Glutamatergic neuron (in vitro differentiated cells): ENCODE measurements around the gene LZIC. TPM values are rescaled to one million over a fixed set of nuclear protein-coding genes. Genes with fewer than 3 reads are reported as not detected.

ENCODE experiments used
- DNase-seq: peaks from one replicate; pipeline ENCODE4 v3.0.0; 2022
- H3K27ac Mint-ChIP-seq: one replicate; pipeline ENCODE4 v1.8.0; 2020; ENCODE audit warnings: mild to moderate bottlenecking, mixed read lengths, inconsistent platforms; ENCODE audit not compliant: unreplicated experiment
- H3K27me3 Mint-ChIP-seq: one replicate; pipeline ENCODE4 v1.8.0; 2020; ENCODE audit warnings: mild to moderate bottlenecking, moderate library complexity, mixed read lengths, inconsistent platforms; ENCODE audit not compliant: unreplicated experiment
- H3K36me3 Mint-ChIP-seq: one replicate; pipeline ENCODE4 v1.8.0; 2020; ENCODE audit warnings: mild to moderate bottlenecking, mixed read lengths, inconsistent platforms; ENCODE audit not compliant: unreplicated experiment
- H3K4me1 Mint-ChIP-seq: one replicate; pipeline ENCODE4 v1.8.0; 2020; ENCODE audit warnings: mild to moderate bottlenecking, low read depth, mixed read lengths, inconsistent platforms; ENCODE audit not compliant: unreplicated experiment
- H3K4me3 Mint-ChIP-seq: one replicate; pipeline ENCODE4 v1.8.0; 2020; ENCODE audit warnings: mild to moderate bottlenecking, mixed read lengths, inconsistent platforms; ENCODE audit not compliant: unreplicated experiment
- H3K9me3 Mint-ChIP-seq: one replicate; pipeline ENCODE4 v1.8.0; 2020; ENCODE audit warnings: mild to moderate bottlenecking, moderate library complexity, mixed read lengths, inconsistent platforms; ENCODE audit not compliant: unreplicated experiment
- total RNA-seq: library from RNA; stranded (reverse); fragmentation: NEBNext Ultra II Directional; extraction: Animal tissue kit (Norgen Biotek cat#: 25700); gene quantifications from one replicate; pipeline ENCODE4 v1.2.1, GENCODE V29; 2021; ENCODE audit not compliant: unreplicated experiment
- TF ChIP-seq, protein P1 (sequence below): fragments of 200-600 bp; sonication (generic); IDR thresholded peaks from one replicate; pipeline ENCODE4 v1.5.0; 2021; ENCODE audit not compliant: partially characterized antibody, unreplicated experiment

The LZIC gene
- total RNA-seq, 1 donor from 2014 or later: 34.3 TPM

DNA sequence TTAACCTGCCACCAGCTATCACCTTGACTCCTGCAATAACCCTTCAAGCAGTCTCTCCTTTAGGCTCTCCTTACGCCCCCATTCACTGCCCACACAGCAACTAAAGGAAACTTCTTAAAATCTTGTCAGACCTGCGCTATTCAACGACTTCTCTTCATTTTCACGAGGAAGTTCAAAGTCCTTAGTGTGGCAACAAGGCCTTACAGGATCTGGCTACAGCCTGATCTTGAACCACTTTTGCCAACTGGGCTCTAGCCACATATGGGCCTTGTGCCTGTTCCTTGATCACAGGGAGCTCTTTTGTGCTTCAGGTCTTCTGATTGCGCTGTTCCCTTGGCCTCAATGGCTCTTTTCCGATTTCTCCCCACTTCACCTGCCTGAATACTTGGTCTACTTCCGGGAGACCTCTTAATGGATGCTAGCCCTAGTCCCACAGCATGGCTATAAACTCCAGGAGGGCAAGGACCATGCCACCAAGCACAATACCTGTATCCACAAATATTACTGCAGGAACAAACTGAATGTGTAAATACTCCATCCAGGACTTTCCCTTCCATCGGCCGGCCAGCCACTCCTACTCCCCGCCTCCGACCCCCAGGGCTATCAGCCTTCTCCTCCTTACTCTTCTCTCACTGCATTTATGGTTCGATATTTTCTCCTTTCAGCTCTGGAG lies 30.8 kb downstream of the LZIC start:
- Mint-ChIP-seq H3K4me1 (peaks cover 12% of the 10 kb centered on the region), H3K9me3 (peaks cover 8% of the 10 kb centered on the region), H3K4me3 (peak overlapping the region; percentile 58), H3K27me3 (peaks cover 9% of the 10 kb centered on the region), H3K27ac (no peak overlapping the region), H3K36me3 (no peaks in the 10 kb centered on the region)
- TF ChIP-seq, protein P1, sequence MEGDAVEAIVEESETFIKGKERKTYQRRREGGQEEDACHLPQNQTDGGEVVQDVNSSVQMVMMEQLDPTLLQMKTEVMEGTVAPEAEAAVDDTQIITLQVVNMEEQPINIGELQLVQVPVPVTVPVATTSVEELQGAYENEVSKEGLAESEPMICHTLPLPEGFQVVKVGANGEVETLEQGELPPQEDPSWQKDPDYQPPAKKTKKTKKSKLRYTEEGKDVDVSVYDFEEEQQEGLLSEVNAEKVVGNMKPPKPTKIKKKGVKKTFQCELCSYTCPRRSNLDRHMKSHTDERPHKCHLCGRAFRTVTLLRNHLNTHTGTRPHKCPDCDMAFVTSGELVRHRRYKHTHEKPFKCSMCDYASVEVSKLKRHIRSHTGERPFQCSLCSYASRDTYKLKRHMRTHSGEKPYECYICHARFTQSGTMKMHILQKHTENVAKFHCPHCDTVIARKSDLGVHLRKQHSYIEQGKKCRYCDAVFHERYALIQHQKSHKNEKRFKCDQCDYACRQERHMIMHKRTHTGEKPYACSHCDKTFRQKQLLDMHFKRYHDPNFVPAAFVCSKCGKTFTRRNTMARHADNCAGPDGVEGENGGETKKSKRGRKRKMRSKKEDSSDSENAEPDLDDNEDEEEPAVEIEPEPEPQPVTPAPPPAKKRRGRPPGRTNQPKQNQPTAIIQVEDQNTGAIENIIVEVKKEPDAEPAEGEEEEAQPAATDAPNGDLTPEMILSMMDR: no peak
- DNase-seq: no peak

DNA sequence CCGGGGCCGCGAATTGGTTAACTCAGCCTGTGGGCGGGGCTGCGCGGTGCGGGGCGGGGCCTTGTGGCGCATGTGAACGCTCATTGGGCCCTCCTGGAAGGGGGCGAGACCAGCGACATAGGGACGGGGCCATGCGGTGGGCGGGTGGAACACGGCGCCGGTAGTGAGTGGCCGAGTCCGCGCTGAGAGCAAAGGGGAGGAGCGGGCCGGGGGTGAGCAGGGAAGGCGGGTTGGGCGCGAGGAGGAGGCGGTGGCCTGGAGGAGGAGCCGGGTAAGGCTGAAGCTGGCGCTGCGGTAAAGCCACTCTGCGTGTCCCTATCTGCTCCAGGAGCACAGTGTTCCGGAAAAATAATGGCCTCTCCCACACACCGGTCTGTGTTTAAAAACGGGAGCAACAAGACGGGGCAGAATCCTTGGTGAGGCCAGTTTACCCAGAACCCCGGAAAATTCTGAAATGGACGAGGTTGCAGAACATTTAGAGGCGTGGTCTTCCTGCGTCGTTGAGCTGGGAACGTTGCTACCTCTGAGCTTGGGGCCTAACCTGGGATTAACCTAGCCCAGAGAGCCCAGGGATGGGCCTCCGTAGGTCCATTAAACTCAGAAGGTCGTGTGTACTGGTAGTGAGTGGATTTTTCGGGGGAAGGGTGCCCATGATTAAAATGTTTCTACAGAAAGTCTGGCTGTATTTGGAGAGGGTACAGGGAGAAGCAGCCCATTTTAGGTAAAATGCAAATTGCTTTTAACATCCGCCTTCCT lies 32.6 kb downstream of the LZIC start:
- Mint-ChIP-seq H3K4me3 (peak overlapping the region; percentile 95), H3K9me3 (peaks cover 8% of the 10 kb centered on the region), H3K27me3 (peaks cover 9% of the 10 kb centered on the region), H3K27ac (peak overlapping the region; percentile 92), H3K36me3 (no peaks in the 10 kb centered on the region), H3K4me1 (peaks cover 12% of the 10 kb centered on the region)
- TF ChIP-seq, protein P1: no peak
- DNase-seq: peak; percentile 100

DNA sequence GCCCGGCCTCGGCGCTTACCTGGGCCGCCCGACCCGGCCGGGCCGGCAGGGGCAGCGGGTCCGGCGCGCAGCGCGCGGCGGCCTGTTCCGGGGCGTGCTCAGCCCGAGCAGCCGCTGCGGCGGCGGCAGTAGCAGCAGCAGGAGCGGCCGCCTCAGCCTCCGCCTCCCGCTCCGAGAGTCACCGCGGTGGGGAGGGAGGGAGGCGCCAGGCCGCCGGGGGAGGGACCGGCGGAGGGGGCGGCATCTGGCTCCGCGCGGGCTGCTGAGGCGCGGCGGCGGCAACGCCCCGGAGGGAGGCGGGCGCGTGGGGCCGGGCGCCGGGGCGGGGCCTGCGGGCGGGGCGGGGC lies 33.1 kb downstream of the LZIC start, which contains the start of gene CTNNBIP1:
TSS of gene CTNNBIP1 (minus strand) at position 194 of the 347 bp plus-strand sequence. CDS start 38,205 bp downstream, outside the sequence.
- H3K9me3 Mint-ChIP-seq: peaks cover 8% of the 10 kb centered on the region
- DNase-seq: no peak
- H3K36me3 Mint-ChIP-seq: no peaks in the 10 kb centered on the region
- peak within 1 kb of the TSS; percentile 99 for H3K4me3 Mint-ChIP-seq
- peaks cover 12% of the 10 kb centered on the region for H3K4me1 Mint-ChIP-seq
- H3K27ac Mint-ChIP-seq: peak within 1 kb of the TSS; percentile 94
- H3K27me3 Mint-ChIP-seq: peaks cover 9% of the 10 kb centered on the region
- TF ChIP-seq, protein P1: no peak

DNA sequence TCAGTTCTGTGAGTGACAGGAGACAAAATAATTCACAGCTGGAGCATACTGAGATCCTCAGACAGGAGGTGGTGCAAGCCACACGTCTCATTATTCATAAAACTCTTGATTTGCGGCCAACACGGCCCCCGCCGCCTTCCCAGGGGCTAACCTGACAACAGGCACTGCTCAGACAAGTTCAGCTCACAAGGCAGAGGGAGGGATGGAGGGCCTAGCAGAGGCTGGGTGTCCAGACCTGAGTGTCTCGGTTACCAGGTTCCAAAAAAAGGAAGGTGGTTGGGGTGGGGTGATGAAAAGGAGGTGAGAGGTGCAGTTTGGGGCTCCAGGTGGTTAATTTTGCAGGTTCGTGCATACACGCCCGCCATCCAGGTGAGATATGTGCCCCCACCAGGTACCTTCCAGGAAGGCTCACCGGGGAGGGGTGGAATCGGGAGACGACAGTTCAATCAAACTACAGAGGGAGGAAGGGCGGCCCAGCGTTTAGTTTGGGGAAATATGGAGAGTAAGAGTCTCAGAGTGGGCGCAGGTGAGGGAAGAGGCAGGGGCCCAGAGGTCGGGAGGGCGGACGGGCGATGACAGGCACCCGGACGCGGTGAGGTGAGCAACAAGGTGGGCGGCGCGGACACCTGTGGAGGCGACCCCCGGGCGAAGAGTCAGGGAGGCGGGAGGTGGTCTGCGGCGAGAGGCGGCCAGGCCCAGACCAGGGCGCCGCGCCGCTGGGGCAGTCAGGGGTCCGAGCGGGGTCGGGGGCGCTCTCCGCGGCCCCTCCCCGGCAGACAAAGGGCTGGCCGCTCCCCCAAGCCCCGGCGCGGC lies 33.8 kb downstream of the LZIC start:
- peaks cover 9% of the 10 kb centered on the region for H3K27me3 Mint-ChIP-seq
- H3K4me3 Mint-ChIP-seq: peak overlapping the region; percentile 99
- no peaks in the 10 kb centered on the region for H3K36me3 Mint-ChIP-seq
- DNase-seq: peak; percentile 27
- peak overlapping the region; percentile 94 for H3K27ac Mint-ChIP-seq
- H3K4me1 Mint-ChIP-seq: peaks cover 12% of the 10 kb centered on the region
- TF ChIP-seq, protein P1: no peak
- peaks cover 8% of the 10 kb centered on the region for H3K9me3 Mint-ChIP-seq
